Measurements from ENCODE around the gene RFX7.

GRCh38 chr15:56040081-56041035, 203.3 kb downstream of the RFX7 start:
- TF ChIP-seq POLR2AphosphoS5 (IDR thresholded peaks at IDR 0.05; ENCODE audit: borderline replicate concordance, low read depth, low read length), result no peak
- no peak for TF ChIP-seq FOXP2 (optimal IDR thresholded peaks at IDR 0.05; ENCODE audit: control extremely low read depth, extremely low read length, insufficient read depth)

Measured in SK-N-MC (cell line).